ENCODE results near the gene RGS8. TPM values are rescaled to one million over a fixed set of nuclear protein-coding genes. Genes with fewer than 3 reads are reported as not detected.

RGS8 gene
- total and polyA plus RNA-seq, 2 of the 4 experiments (the other 2 are of a cell fraction), result not detected

- dilution Hi-C loops (cut with HindIII; ENCODE audit: low sequenced_read_pairs, unreplicated experiment), result no loop called here
- CTCF ChIA-PET, result interaction anchor here (0.6 kb wide), 1 partner anchor 22 kb away, joined by 4 read pairs; no protein-coding TSS in a partner anchor
- BruUV-seq (replicated peaks), result no TSS peak
- Histone ChIP-seq H2AK9ac (replicated peaks; ENCODE audit: low read depth, low read length, poor library complexity) (no peak overlapping the region), H3K9me3 (ENCODE audit: control insufficient read depth, insufficient read depth, low read length) (no peaks in the 10 kb centered on the region), H2BK15ac (ENCODE audit: low read depth, low read length) (no peak overlapping the region), H2AK5ac (ENCODE audit: low read depth, low read length) (no peak overlapping the region), H3K18ac (ENCODE audit: low read depth, low read length) (no peak overlapping the region), H3K9me1 (ENCODE audit: insufficient read depth, low read length) (no peaks in the 10 kb centered on the region), H4K20me1 (ENCODE audit: insufficient read depth, low read length) (no peaks in the 10 kb centered on the region), H3K14ac (replicated peaks; ENCODE audit: low read depth, low read length) (no peak overlapping the region), H3K4me3 (ENCODE audit: insufficient read depth, low read depth, low read length) (no peak overlapping the region), H3K4ac (ENCODE audit: low read depth, low read length) (no peak overlapping the region), H3K4me2 (ENCODE audit: low read depth, low read length) (no peak overlapping the region), H4K91ac (ENCODE audit: insufficient read depth, low read depth, low read length) (no peak overlapping the region), H2BK20ac (ENCODE audit: low read depth, low read length) (no peak overlapping the region), H3K27ac (ENCODE audit: insufficient read depth, low read length) (no peak overlapping the region), H3K56ac (ENCODE audit: extremely low read depth, insufficient read depth, low read length) (no peak overlapping the region), H4K5ac (ENCODE audit: low read depth, low read length) (no peak overlapping the region), H2AFZ (replicated peaks; ENCODE audit: low read length, poor library complexity) (no peak overlapping the region), H2BK5ac (ENCODE audit: low read depth, low read length, poor library complexity, severe bottlenecking) (no peak overlapping the region), H2BK120ac (ENCODE audit: low read depth, low read length) (no peak overlapping the region), H3K4me1 (ENCODE audit: control insufficient read depth, insufficient read depth, low read length) (no peaks in the 10 kb centered on the region), H4K8ac (ENCODE audit: low read depth in 2 of 2, low read length in 2 of 2) (no peak overlapping the region), H3K9ac (ENCODE audit: low read depth, low read length) (no peak overlapping the region), H3K79me1 (ENCODE audit: low read depth in 1 of 2, low read length in 2 of 2) (no peaks in the 10 kb centered on the region), H3K36me3 (ENCODE audit: control insufficient read depth, insufficient read depth, low read length) (no peaks in the 10 kb centered on the region), H3K23ac (ENCODE audit: low read depth, low read length) (no peak overlapping the region), H3K27me3 (ENCODE audit: control insufficient read depth, insufficient read depth, low read length) (peaks cover 18% of the 10 kb centered on the region)
- DNase-seq (no peak), ATAC-seq (ENCODE audit: low read depth) (no peak)
- in situ Hi-C loops (cut with MboI; ENCODE audit: low sequenced_read_pairs), result no loop called here
- WGBS, 2 experiments (ENCODE audit: extremely low coverage in 2 of 2, insufficient read length in 1 of 2), result 67% methylated on average over 1 of the region's 2 CpGs; no CpG with 5 or more reads in 1 of the 2 experiments
- TF ChIP-seq ELK1 (IDR thresholded peaks at IDR 0.05; ENCODE audit: borderline replicate concordance, low read depth, low read length), result no peak
- TF ChIP-seq RFX5 (IDR thresholded peaks at IDR 0.05; ENCODE audit: low read depth, low read length), result no peak
- no peak for TF ChIP-seq MAZ (IDR thresholded peaks at IDR 0.05; ENCODE audit: borderline replicate concordance, low read depth, low read length)
- no peak for TF ChIP-seq BHLHE40 (IDR thresholded peaks at IDR 0.05; ENCODE audit: low read depth, low read length)
- no peak for TF ChIP-seq SMC3 (IDR thresholded peaks at IDR 0.05; ENCODE audit: low read depth, low read length)
- no peak for TF ChIP-seq POLR2A (IDR thresholded peaks at IDR 0.05; ENCODE audit: low read depth, low read length)
- TF ChIP-seq CTCF (conservative IDR thresholded peaks at IDR 0.05; ENCODE audit: low read depth, low read length), result no peak
- no peak for TF ChIP-seq NFE2L2 (IDR thresholded peaks at IDR 0.05; ENCODE audit: low read depth, low read length)
- TF ChIP-seq RAD21 (IDR thresholded peaks at IDR 0.05; ENCODE audit: low read length), result no peak
- TF ChIP-seq FOS (IDR thresholded peaks at IDR 0.05; ENCODE audit: low read depth, low read length), result no peak
- TF ChIP-seq MAFK (IDR thresholded peaks at IDR 0.05; ENCODE audit: low read depth, low read length), result no peak
- no peak for TF ChIP-seq CEBPB (IDR thresholded peaks at IDR 0.05; ENCODE audit: low read depth, low read length)
- TF ChIP-seq CHD1 (IDR thresholded peaks at IDR 0.05; ENCODE audit: low read depth, low read length), result no peak
- TF ChIP-seq MXI1 (IDR thresholded peaks at IDR 0.05; ENCODE audit: borderline replicate concordance, low read depth, low read length), result no peak
- no peak for TF ChIP-seq USF2 (IDR thresholded peaks at IDR 0.05; ENCODE audit: low read depth, low read length)
- intact Hi-C loops (cut with micrococcal nuclease), result no loop called here
- POLR2A ChIA-PET (ENCODE audit: unreplicated experiment), result interaction anchor here (0.7 kb wide), 1 partner anchor 17 kb away, joined by 13 read pairs; no protein-coding TSS in a partner anchor
Measured at GRCh38 chr1:182682898-182683501, 1.4 kb downstream of the RGS8 start.

All from IMR-90 (cell line).